DOHH2 (cell line): Measurements from ENCODE around the gene FILIP1.

Experiments used
- H3F3A ChIP-seq: fragments of 200-600 bp; sonication (generic), shearing (Covaris generic); 2 replicates; pipeline ENCODE4 v1.6.0; 2016; ENCODE audit warnings: antibody characterized with exemption, mild to moderate bottlenecking; ENCODE audit not compliant: control insufficient read depth, insufficient read depth
- H3K27ac ChIP-seq: fragments of 200-600 bp; sonication (generic); 2 replicates; pipeline ENCODE4 v1.5.1; 2014; ENCODE audit warnings: low read depth, mild to moderate bottlenecking, low read length, moderate library complexity
- H3K27me3 ChIP-seq: fragments of 200-600 bp; sonication (generic); 2 replicates; pipeline ENCODE4 v1.6.1; 2014; ENCODE audit warnings: mild to moderate bottlenecking, low read length, mixed read lengths; ENCODE audit not compliant: control insufficient read depth
- H3K36me3 ChIP-seq: fragments of 200-600 bp; sonication (generic); 2 replicates; pipeline ENCODE4 v1.6.1; 2014; ENCODE audit warnings: mild to moderate bottlenecking, low read length, moderate library complexity, mixed read lengths; ENCODE audit not compliant: control insufficient read depth
- H3K4me1 ChIP-seq: fragments of 200-600 bp; sonication (generic); 2 replicates; pipeline ENCODE4 v1.6.1; 2014; ENCODE audit warnings: mild to moderate bottlenecking, low read length, mixed read lengths; ENCODE audit not compliant: control insufficient read depth
- H3K4me2 ChIP-seq: fragments of 200-600 bp; sonication (generic); 2 replicates; pipeline ENCODE4 v1.6.0; 2014; ENCODE audit warnings: mild to moderate bottlenecking, low read length, moderate library complexity
- H3K4me3 ChIP-seq: fragments of 200-600 bp; sonication (generic); 2 replicates; pipeline ENCODE4 v1.5.1; 2014; ENCODE audit warnings: mild to moderate bottlenecking, low read length, mixed read lengths
- H3K79me2 ChIP-seq: fragments of 200-600 bp; sonication (generic); 2 replicates; pipeline ENCODE4 v1.6.1; 2014; ENCODE audit warnings: mild to moderate bottlenecking, low read length, mixed read lengths; ENCODE audit not compliant: control insufficient read depth
- H3K9me2 ChIP-seq: fragments of 200-600 bp; sonication (generic); replicated peaks from 2 replicates; pipeline ENCODE4 v1.6.1; 2014; ENCODE audit warnings: mild to moderate bottlenecking, low read length, mixed read lengths; ENCODE audit not compliant: control insufficient read depth
- H3K9me3 ChIP-seq: fragments of 200-600 bp; sonication (generic); 2 replicates; pipeline ENCODE4 v1.6.1; 2014; ENCODE audit warnings: antibody characterized with exemption, low read length, mixed read lengths; ENCODE audit not compliant: control insufficient read depth, insufficient read depth
- H4K20me1 ChIP-seq: fragments of 200-600 bp; sonication (generic); 2 replicates; pipeline ENCODE4 v1.6.0; 2014; ENCODE audit warnings: low read depth, mild to moderate bottlenecking, antibody characterized with exemption, low read length, moderate library complexity; ENCODE audit not compliant: control insufficient read depth, insufficient read depth
- CTCF ChIP-seq: fragments of 200-600 bp; sonication (generic); IDR thresholded peaks from one replicate; pipeline ENCODE4 v1.5.1; 2014; ENCODE audit warnings: antibody characterized with exemption, mild to moderate bottlenecking, low read depth, low read length; ENCODE audit not compliant: poor library complexity, severe bottlenecking
- EZH2phosphoT487 ChIP-seq: fragments of 200-600 bp; sonication (generic); IDR thresholded peaks from 2 replicates; pipeline ENCODE4 v1.6.1; 2017; ENCODE audit warnings: borderline replicate concordance, mild to moderate bottlenecking, antibody characterized with exemption, low read length, moderate library complexity, mixed read lengths

FILIP1 gene

GRCh38 chr6:75347898-75348610 is 145.5 kb downstream of the FILIP1 start:
- no peaks in the 10 kb centered on the region for H4K20me1 ChIP-seq
- no peak overlapping the region for H3K4me3 ChIP-seq
- no peak overlapping the region for H3K4me2 ChIP-seq
- H3K4me1 ChIP-seq, result no peaks in the 10 kb centered on the region
- no peaks in the 10 kb centered on the region for H3F3A ChIP-seq
- no peaks in the 10 kb centered on the region for H3K9me3 ChIP-seq
- no peaks in the 10 kb centered on the region for H3K9me2 ChIP-seq
- H3K27ac ChIP-seq, result no peak overlapping the region
- H3K27me3 ChIP-seq, result peaks cover 26% of the 10 kb centered on the region
- no peaks in the 10 kb centered on the region for H3K36me3 ChIP-seq
- no peaks in the 10 kb centered on the region for H3K79me2 ChIP-seq
- TF ChIP-seq CTCF, result no peak
- no peak for TF ChIP-seq EZH2phosphoT487

GRCh38 chr6:75345413-75345812 is 148.2 kb downstream of the FILIP1 start:
- Histone ChIP-seq H4K20me1 (no peaks in the 10 kb centered on the region), H3K79me2 (no peaks in the 10 kb centered on the region), H3K4me3 (no peak overlapping the region), H3K9me3 (no peaks in the 10 kb centered on the region), H3K9me2 (no peaks in the 10 kb centered on the region), H3K27me3 (peaks cover 26% of the 10 kb centered on the region), H3K4me2 (no peak overlapping the region), H3K27ac (no peak overlapping the region), H3K36me3 (no peaks in the 10 kb centered on the region), H3K4me1 (no peaks in the 10 kb centered on the region), H3F3A (no peaks in the 10 kb centered on the region)
- no peak for TF ChIP-seq CTCF
- no peak for TF ChIP-seq EZH2phosphoT487

- no peaks in the 10 kb centered on the region for H4K20me1 ChIP-seq
- TF ChIP-seq CTCF (no peak), EZH2phosphoT487 (no peak)
- no peaks in the 10 kb centered on the region for H3K9me3 ChIP-seq
Observed at GRCh38 chr6:75344455-75344854, 149.1 kb downstream of the FILIP1 start.

More at GRCh38 chr6:75344455-75344854, 149.1 kb downstream of the FILIP1 start:
- Histone ChIP-seq H3K4me1 (no peaks in the 10 kb centered on the region), H3K9me2 (no peaks in the 10 kb centered on the region), H3K4me3 (no peak overlapping the region), H3K36me3 (no peaks in the 10 kb centered on the region), H3F3A (no peaks in the 10 kb centered on the region), H3K4me2 (no peak overlapping the region), H3K27me3 (peaks cover 24% of the 10 kb centered on the region), H3K27ac (no peak overlapping the region), H3K79me2 (no peaks in the 10 kb centered on the region)
